GM13977 (cell line): ENCODE measurements around the gene TRPC1.

Source experiments
- DNase-seq: peaks from one replicate; pipeline ENCODE4 v3.0.0; 2012; ENCODE audit warnings: low spot score
- in situ Hi-C: fragments of 300-500 bp; cut with MboI; formaldehyde crosslinking; loops from one replicate; pipeline ENCODE4 v1.12.0; 2022; ENCODE audit warnings: low sequenced_read_pairs, low pct_unique_long_range_greater_than_20kb, mixed read lengths, inconsistent platforms; ENCODE audit not compliant: unreplicated experiment
- TF ChIP-seq, protein P1 (sequence below): IDR thresholded peaks from 2 replicates; pipeline ENCODE4 v1.5.1; 2012; ENCODE audit warnings: mild to moderate bottlenecking, control low read depth; ENCODE audit not compliant: insufficient read depth; ENCODE audit errors: extremely low read depth, missing control alignments

Gene TRPC1

DNA sequence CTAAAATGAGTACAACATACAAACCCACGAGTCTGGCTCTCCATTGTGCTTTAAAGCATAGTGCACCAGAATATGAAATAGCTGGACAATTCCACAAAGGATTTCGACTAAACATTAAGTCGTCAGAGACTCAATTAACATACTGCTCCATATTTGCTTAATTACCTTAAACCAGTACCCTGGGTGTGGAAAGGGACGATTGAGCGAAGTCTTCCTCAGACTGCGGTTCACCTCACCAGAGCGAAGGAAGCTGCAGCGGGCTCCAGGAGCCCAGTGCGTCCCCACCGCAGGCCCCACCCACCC is 218 bp upstream of the TRPC1 start:
- TF ChIP-seq, protein P1, sequence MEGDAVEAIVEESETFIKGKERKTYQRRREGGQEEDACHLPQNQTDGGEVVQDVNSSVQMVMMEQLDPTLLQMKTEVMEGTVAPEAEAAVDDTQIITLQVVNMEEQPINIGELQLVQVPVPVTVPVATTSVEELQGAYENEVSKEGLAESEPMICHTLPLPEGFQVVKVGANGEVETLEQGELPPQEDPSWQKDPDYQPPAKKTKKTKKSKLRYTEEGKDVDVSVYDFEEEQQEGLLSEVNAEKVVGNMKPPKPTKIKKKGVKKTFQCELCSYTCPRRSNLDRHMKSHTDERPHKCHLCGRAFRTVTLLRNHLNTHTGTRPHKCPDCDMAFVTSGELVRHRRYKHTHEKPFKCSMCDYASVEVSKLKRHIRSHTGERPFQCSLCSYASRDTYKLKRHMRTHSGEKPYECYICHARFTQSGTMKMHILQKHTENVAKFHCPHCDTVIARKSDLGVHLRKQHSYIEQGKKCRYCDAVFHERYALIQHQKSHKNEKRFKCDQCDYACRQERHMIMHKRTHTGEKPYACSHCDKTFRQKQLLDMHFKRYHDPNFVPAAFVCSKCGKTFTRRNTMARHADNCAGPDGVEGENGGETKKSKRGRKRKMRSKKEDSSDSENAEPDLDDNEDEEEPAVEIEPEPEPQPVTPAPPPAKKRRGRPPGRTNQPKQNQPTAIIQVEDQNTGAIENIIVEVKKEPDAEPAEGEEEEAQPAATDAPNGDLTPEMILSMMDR: no peak
- in situ Hi-C loops: no loop called here
- DNase-seq: no peak

DNA sequence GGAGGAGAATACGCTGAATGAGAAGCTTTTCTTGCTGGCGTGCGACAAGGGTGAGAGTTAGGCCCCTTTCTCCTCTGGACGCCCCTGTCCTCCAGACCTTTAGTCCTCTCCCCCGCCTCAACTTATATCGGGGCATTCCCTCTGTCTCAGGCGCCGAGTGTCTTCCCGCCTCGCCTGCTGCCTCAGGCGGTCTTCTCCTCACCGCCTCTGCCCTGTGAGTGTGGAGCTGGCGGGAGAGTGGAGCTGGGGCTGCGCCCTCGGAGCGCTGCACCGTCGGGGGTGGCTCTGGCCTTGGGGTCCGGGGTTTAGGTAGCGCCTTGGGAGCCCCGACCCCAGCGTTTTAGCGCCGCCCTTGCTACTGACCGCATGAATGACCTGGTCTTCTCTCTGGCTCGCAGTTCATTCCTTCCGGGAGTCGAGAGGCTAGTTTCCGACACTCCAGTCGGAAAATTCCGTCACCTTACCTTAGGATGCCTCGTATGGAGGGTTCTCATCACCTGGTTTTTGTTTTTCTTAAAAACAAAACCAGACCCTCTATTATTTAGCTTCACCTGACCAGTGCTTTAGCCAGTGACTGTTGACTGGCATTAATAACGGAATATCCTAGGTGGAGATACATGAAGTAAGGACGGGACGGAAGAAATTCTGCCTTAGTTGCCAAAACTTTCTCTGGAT is 985 bp downstream of the TRPC1 start:
- DNase-seq: no peak
- in situ Hi-C loops: no loop called here
- TF ChIP-seq, protein P1: no peak

DNA sequence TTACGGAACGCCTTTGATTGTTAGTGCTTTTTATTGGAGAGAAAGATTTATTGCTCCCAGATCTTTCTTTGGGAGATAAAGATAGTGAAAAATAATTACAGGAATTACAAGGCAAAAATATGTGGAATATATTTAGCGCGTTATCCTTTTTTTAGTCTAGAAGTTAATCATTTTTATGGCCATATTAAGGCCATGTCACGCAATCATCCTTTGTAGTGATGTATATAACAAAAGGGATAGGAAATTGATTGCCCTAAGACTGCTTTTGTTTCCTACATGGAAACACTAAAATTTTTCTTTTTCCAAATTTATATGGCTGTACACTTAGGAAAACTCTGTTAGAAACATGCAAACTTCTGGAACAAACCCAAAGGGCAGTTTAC is 1.5 kb downstream of the TRPC1 start:
- no peak for DNase-seq
- in situ Hi-C loops: no loop called here
- TF ChIP-seq, protein P1: no peak

DNA sequence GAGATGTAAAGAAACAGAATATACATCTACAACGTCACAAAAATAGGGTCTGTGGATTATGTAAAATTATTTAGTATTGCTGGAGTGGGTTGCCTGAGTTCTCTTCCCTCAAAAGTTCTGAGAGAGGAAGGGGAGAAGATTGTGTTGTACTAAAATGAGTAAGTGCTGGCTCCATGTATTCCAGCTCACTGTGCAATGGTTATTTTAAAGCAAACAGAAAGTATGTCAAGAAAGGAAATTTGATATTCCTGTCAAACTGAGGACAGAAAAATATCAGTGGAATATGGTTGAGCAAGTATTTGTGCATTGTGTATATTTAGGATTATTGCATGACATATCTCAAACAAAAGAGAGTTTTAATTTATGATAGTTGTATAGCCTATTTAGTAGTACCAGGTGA is 2.2 kb downstream of the TRPC1 start:
- TF ChIP-seq, protein P1: no peak
- in situ Hi-C loops: no loop called here

DNA sequence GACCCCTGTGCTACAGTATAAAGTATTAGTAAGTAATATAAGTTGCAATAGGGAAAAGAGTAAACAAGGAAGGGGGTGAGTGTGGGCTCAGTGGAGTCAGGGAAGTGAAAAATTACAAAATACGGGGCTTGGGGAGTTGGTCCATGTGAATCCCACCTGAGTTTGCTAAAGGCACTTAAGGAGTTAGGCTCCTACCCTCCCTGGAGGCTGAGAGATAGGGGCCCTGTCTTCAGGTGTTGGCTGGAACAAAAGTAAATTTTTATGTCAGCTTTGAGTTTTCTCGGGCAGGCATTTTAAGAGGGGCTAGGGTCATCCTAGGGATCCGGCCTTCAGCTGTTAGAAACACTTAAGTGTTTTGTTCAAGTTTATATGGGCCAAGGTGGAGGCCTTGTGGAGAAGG is 8.2 kb downstream of the TRPC1 start:
- TF ChIP-seq, protein P1: no peak
- in situ Hi-C loops: no loop called here
- DNase-seq: no peak

More for the DNA sequence above, 2.2 kb downstream of the TRPC1 start:
- no peak for DNase-seq

DNA sequence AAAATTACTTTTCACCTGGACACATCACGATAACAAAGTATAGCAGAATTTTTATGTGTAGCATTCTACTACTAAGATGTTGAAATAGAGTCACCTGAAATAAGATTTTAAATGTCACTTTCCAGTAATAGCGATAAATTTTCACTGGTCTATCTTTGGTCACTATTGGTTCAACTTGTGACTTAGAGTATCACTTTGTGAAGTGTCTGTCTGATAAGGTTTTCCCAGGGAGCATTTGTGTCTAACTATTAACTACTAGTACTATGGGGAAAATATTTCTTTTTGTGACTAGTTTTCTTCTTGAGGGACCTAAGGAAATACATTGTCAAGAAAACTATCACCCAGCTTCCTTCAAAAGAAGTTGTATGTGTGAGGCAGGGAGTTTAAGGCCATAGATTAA is 11.0 kb downstream of the TRPC1 start:
- TF ChIP-seq, protein P1: no peak
- in situ Hi-C loops: no loop called here
- no peak for DNase-seq

DNA sequence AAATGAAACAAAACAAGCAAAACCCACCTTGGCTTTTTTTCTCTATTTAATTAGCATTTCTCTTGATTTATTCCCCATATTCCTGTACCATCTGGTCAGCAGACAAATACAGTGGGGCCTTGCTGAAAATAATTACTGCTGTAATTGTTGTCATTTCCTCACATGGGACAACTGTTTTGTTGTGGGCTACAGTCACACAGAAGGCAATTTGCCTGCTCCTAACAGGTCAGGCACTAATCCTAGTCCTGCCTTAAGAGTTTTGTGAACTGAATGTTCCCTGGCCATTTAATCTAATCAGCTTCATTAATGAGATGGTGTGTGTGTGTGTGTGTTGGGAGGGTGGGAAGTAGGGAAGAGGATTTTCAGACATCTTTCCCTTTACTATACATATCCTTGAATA is 11.6 kb downstream of the TRPC1 start:
- DNase-seq: no peak
- TF ChIP-seq, protein P1: no peak
- in situ Hi-C loops: no loop called here
